HG03571 (cell line): Measurements from ENCODE around the gene FNDC11.

Experiments
- ATAC-seq: cut with Tn5 transposase; IDR thresholded peaks from one replicate; pipeline ENCODE4 v1.9.1; 2021; ENCODE audit not compliant: unreplicated experiment

FNDC11 gene

GRCh38 chr20:63578224-63579016 is 24.5 kb downstream of the FNDC11 start:
- no peak for ATAC-seq

DNA sequence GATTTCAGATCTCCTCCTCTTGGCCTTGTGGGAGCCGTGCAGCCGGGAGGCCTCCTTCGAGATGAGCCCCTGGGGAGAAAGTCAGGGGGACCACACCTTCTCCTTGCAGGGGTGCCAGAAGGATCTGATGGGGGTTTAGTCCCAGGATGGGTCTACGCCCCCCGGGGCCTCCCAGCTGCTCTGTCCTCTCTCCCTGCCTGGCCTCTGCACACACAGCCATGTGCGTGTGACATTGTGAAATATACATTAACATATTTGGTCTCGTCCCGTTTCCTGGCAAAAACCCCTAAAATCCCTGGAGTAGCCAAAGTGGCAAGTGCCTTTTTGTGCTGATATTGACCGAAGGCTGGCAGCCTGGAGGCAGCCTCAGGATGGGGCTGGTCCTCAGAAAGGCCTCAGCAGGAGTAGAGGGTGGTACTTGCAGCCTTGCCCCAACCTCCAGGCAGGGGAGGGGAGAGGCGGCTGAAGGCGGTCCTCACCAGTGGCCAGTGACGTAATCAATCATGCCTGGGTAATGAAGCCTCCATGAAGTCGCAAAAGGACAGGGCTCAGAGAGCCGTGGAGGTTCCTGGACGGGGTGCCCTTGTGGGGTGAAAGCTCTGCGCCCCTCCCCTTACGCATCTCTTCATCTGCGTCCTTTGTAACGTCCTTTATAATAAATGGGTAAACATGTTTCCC is 25.2 kb downstream of the FNDC11 start:
- no peak for ATAC-seq

DNA sequence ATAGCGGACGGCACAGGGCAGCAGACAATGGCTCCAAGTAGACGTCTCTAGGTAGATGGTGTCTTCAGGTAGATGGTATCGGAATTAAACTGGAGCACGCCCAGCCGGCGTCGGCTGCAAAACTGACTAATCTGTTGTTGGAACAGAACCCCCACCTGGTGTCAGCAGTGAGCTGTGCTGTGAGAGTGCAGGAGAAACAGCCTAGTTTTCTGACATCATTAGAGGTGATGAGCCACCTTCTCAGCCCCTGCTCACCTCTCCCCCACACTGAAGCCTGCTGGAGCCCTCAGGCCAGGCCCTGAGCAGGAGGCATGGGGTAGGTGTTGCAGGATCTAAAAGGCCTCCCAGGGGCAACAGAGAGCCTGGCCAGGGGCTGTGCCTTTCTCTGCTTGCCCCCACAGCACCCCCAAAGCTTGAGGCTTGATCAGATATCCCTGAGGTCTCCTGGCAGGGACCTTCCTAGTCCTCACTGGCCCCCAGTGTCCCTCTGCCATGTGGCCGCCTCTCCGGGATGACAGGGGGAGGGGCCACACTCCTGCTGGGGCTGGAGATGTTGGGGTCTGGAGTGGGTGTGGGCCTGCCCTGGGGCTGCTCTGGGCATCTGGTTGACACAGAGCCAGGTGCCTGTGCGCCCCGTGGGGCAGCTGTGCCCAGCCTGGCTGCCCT is 27.0 kb downstream of the FNDC11 start:
- no peak for ATAC-seq

DNA sequence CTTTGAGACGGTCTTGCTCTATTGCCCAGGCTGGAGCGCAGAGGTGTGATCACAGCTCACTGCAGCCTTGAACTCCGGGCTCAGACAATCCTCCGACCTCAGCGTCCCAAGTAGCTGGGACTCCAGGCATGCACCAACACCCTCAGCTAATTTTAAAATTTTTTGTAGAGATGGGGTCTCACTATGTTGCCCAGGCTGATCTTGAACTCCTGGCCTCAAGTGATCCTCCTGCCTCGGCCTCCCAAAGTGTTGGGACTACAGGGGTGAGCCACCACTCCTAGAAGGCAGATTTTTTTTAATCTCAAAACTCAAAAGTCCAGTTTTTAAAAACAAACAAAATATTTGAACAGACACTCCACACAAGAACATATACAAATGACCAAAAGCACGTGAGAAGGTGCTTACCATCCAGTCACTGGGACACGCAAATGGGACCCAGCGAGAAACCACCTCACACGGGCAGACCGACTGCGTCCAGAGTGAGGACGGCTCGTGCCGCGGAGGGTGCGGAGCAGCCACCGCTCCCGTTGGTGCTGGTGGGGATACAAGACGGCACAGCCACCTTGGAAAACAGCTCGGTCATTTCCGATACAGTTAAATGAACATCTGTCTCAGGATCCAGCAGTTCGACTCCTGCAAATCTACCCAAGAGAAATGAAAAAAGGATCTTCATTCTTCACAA is 28.6 kb downstream of the FNDC11 start:
- no peak for ATAC-seq

DNA sequence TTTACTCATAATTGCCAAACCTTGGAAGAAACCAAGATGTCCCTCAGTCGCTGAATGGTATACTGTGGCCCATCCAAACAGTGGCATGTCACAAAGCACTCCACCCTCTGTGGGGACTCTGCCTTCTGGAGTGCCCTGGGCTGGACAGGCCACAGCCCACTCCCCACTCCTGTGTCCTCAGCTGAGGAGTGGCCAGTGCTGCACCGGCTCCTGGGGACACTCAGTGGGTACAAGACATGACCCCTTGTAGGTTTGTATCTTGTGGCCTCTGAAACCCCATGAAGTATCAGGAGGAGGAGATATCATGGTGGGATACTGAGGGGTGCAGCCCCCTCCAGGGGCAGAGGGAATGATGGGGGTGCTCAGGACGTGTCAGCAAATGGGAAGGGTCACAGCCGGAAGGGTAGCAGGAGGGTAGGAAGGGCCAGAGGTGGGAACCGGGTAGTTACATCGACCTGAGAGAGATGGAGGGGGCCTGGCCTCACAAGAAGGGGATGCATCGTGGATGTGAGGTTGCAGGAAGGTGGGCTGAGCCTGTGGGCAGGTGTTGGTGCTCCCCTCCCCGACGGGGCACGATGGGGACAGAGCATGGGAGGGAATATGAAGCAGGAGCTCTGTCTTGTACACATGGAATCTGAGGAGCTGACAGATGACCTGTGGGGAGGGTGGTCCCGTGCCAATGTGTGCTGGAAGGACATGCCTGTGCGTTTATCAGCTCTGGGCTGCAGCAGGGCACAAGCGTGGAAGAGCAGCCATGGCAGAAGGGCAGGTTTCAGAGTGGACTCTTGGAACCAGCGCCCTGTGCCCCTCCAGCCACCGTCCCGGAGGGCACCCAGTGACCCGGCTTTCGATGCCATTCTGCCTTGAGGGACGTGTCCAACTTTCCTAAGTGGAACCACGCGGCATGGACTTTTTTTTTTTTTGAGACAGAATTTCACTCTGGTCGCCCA is 31.9 kb downstream of the FNDC11 start:
- ATAC-seq, result no peak

GRCh38 chr20:63586797-63587196 is 32.8 kb downstream of the FNDC11 start:
- ATAC-seq, result no peak

DNA sequence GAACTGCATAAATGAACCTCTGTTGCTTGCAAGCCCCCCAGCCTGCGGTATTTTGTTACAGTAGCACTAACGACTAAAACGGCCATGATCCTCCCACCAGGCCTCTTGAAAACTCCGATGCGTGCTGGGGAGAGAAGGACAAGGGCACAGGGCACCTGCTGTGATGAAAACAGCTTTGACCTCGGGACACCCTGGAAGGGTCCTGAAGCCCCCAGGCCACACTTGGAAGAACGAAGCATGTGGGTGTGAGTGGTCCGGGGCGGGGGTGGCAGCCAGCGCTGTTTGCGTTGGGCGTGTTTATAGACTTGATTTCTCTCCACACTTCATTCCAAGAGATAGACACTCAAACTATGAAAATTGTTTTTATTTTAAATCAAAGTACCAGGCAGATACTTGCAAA is 33.3 kb downstream of the FNDC11 start:
- ATAC-seq, result no peak

GRCh38 chr20:63587776-63588591 is 34.0 kb downstream of the FNDC11 start:
- no peak for ATAC-seq

DNA sequence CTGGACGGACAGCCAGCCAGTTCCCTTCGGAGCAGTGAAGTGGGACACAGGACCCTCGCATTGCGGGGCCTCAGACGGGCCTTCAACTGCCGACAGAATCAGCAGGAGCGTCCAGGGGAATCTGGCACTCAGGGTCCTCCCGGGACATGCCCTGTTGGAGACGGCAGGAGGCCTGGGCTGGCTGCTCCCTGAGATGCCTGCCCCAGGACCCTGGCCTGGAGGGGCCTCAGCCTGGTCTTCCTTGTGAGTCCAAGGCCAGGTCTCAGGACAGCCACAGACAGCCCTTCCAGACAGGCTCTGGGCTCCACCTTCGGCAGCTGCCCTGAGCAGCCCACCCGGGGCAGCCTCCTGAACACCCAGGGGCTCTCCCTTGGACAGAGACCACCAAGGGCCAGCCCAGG is 34.7 kb downstream of the FNDC11 start:
- no peak for ATAC-seq

DNA sequence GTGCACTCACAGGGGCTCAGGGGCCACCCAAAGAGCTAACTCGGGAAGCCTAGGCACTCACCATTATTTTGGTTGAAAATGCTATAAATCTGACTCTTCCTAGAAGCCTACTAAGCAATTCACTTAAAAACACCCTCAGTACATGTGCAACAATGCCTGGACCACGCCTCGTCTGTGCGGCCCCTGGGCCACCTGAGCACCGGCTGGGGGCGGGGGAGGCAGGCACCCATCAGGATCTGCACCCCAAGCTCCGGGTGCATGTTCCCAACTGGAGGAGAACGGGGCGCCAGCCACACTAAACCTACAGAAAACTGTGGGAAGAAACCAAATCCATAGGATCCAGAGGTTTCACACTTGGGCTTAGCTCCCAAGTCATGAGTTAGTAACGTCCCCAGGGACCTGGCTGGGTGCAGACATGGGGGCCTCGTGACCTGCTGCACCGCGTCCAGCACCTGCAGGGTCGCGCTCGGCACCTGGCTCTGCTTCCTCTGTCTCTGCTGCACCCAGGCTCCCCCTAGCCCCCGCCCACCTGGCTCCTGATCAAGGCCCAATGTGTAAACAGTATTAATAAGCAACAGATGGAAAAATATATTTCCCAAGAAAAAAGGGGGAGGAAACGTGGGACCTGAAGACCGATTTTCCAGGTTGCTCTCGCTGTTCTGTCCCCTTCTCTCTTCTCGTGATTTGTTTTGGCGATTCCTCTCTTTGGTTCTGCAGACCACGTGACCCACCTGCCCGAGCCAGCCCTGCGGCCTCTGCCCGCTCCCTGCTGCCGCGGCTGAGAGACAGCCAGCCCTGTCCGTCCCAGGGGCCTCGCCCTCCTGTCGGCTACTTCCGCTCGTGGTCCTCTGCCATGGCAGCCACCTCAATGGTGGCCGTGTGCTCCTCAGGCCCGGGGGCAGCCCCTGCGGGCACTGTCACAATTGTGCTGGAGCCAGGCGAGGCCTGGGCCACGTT is 35.6 kb downstream of the FNDC11 start:
- no peak for ATAC-seq

DNA sequence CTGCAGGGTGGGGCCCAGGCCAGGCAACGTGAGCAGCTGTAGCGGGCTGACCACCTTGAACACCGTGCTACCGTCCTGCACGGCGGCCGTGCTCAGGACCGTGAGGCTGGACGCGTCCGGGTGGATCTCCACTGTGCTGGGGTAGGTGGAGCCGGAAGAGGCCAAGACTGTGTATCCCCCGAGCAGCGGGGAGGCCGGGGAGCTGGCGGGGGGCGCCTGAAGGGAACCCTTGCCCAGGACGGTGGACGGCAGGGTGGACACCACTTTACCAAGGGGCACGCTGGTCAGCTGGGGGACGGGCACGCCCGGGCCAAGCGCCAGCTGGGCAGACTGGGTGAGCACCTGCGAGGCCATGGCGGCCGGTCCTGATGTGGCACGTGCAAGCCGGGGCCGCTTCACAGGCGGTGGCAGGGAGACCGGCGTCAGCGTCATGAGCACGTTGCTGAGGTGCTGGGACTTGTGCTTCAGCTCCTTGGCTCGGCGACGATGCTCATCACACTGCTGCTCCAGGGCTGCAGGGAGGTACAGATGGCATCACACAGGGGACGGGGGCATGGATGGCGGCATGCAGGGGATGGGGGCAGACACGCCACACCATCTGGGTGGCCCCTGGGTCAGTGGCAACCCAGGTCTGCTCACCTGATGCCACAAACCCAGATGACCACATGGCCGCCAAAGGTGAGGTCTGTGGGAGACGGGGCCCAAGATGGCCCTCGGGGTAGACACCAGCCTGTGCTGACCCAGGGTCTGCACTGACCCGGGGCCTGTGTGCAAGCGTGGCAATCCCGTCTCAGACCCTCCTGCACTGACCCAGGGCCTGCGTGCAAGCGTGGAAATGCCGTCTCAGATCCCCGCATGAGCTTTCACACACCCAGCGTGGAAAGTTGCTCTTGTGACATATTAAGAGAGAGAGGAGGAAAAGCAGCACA is 36.5 kb downstream of the FNDC11 start:
- ATAC-seq, result no peak

GRCh38 chr20:63591147-63591533 is 37.2 kb downstream of the FNDC11 start:
- no peak for ATAC-seq

DNA sequence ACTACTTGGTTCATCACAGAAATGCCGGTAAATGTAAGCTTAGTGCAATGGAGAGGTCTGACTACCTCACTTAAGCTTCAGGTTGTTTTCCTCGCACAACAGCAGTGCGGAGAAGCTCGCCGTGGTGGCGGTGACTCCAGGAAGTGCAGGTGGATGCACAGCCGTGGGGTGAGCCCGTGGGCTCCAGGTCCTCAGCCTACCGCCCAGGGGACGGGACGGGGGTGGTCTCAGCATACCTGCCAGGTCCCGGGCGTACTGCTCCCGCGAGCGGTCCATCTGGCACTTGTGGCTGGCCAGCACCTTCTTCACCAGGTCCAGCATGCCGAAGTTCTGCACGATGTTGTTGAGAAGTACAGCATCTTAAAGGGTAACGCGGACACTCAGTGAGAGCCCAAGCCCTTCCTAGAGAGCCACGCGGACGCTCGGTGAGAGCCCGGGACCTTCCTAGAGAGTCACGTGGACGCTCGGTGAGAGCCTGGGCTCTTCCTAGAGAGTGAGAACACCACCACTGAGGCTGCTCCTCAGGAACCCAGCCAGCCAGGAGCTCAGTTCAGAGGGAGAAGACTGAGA is 37.9 kb downstream of the FNDC11 start:
- ATAC-seq, result no peak

DNA sequence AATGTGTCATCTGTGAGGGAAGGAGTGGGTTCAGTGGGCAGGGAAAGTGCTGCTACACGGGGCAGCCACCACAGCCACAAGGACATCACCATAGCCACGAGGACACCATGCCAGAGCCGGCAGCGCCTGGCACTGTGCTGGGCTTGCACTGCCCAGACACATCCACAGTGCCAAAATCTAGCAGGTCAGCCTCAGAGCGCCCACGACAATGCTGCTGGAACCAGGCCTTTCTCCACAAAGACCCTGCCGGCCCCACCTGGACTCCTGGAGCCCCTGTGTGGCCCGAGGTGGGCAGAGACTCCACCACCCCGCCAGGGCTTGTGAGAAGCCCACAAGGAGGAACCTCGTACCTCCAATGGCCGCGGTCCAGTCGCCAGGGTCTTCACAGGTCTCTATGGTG is 38.7 kb downstream of the FNDC11 start:
- ATAC-seq, result no peak

DNA sequence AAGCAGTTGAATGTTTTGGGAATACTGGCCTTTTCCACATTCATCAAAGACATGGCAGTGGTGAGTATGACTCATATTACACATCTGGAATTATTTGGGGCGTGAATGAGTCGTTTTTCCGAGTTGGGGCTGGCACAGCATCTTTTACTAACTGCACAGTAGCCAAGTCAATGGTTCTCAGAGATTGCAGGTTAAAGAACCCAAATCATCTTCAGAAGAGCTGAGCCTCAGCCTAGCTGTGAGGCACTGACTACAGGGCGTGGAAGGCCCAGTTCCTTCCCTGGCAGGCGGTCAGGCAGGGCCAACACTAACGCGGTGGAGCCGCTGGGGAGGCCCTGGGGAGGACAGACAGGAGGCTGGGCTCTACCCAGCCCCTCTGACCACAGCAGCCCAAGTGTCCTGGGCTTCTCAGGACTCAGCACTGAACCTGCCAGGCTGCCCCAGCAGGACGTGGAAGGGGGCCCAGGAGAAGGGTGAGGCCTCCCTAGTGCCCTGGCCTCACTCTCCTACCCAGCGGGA is 40.1 kb downstream of the FNDC11 start:
- no peak for ATAC-seq

DNA sequence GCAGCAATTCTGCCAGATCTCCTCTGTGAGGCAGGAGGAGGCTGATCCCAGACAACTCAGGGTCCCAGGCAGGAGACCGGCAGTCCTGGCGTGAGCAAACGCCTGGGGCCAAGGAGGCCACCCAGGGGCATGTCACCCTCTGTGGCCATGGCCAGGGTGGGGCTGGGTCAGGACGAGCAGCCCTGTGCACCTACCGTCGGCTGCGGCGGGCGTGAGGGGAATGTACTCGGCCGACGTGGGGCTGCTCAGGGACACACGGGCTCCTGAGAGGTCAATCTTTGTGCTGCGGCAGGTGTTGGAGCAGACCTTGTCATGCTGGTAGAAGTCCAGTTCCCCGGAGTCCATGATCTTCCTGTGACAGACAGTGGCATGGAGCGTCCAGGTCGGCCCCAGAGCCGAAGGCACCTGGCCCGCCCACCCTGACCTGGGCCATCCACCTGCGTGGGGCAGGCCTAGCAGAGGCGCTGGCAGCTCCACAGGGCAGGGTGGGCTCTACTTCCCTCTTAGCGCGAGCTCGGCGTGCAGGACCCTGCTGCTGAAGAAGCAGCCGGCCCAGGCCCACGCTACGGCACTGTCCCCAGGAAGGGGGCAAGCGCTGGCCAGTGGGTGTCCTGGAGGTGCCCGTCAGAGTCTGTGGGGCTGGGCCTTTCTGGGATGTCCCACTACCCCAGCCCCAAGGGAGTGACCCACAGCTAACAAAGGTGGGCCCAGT is 41.6 kb downstream of the FNDC11 start:
- no peak for ATAC-seq
